Right atrium auricular region (tissue), 2 donors: ENCODE data around the gene FAM24B. TPM values are rescaled to one million over a fixed set of nuclear protein-coding genes. Genes with fewer than 3 reads are reported as not detected.

Experiments
- DNase-seq: peaks from one replicate; pipeline ENCODE4 v3.0.0-alpha.2; 2019; ENCODE audit warnings: low spot score
- H3K27ac ChIP-seq, 2 donors: fragments of 200-600 bp; sonication (generic); 1 replicate in 1 of 2; 2 replicates in 1 of 2; pipeline ENCODE4 v1.5.1; 2016 to 2019
- H3K27me3 ChIP-seq, 2 donors: fragments of 200-600 bp; sonication (generic); one replicate each; pipeline versions ENCODE4 v1.5.1 to v1.6.0; 2017 to 2019
- H3K36me3 ChIP-seq: fragments of 200-600 bp; sonication (generic); one replicate; pipeline ENCODE4 v1.5.1; 2016
- H3K4me1 ChIP-seq, 2 donors: fragments of 200-600 bp; sonication (generic); one replicate each; pipeline versions ENCODE4 v1.5.1 to v1.6.0; 2017 to 2019
- H3K4me3 ChIP-seq, 2 donors: fragments of 200-600 bp; sonication (generic); 1 replicate in 1 of 2; 2 replicates in 1 of 2; pipeline ENCODE4 v1.5.1; 2017 to 2019; ENCODE audit warnings: mild to moderate bottlenecking in 1 of 2, moderate library complexity in 1 of 2
- H3K9me3 ChIP-seq, 2 donors: fragments of 200-600 bp; sonication (generic); one replicate each; pipeline ENCODE4 v1.5.1; 2019
- CTCF ChIP-seq, 2 donors: fragments of 200-600 bp; sonication (generic); IDR thresholded peaks; one replicate each; pipeline ENCODE4 v1.5.1; 2019; ENCODE audit warnings: antibody characterized with exemption in 2 of 2
- total RNA-seq, 2 donors: library from RNA; depleted of rRNA; stranded (reverse); fragments of >200 nt; gene quantifications; one replicate each; pipeline ENCODE4 v1.1.0, GENCODE V29; 2016

Gene FAM24B
- total RNA-seq, 2 donors from 2014 or later = 1.1 to 1.7 TPM

- no peak for DNase-seq
- Histone ChIP-seq H3K27me3 (no peaks in the 10 kb centered on the region), H3K4me1 (no peaks in the 10 kb centered on the region), H3K36me3 (no peaks in the 10 kb centered on the region), H3K27ac (no peak overlapping the region), H3K4me3 (no peak overlapping the region), H3K9me3 (peaks cover 0 to 24% of the 10 kb centered on the region in 2 donors)
- TF ChIP-seq CTCF (IDR thresholded peaks at IDR 0.05) = no peak
These were observed 39.9 kb downstream of the FAM24B start for GRCh38 chr10:122839505-122839904.

GRCh38 chr10:122838880-122839279, 40.5 kb downstream of the FAM24B start:
- H3K36me3 ChIP-seq = no peaks in the 10 kb centered on the region
- no peaks in the 10 kb centered on the region for H3K4me1 ChIP-seq
- no peak for DNase-seq
- no peak overlapping the region for H3K4me3 ChIP-seq
- no peak for TF ChIP-seq CTCF (IDR thresholded peaks at IDR 0.05)
- no peak overlapping the region for H3K27ac ChIP-seq
- peaks cover 0 to 24% of the 10 kb centered on the region in 2 donors for H3K9me3 ChIP-seq
- no peaks in the 10 kb centered on the region for H3K27me3 ChIP-seq

GRCh38 chr10:122835908-122836307, 43.5 kb downstream of the FAM24B start:
- no peaks in the 10 kb centered on the region for H3K4me1 ChIP-seq
- H3K27ac ChIP-seq = no peak overlapping the region
- H3K4me3 ChIP-seq = no peak overlapping the region
- no peak for DNase-seq
- TF ChIP-seq CTCF (IDR thresholded peaks at IDR 0.05) = no peak
- H3K36me3 ChIP-seq = no peaks in the 10 kb centered on the region
- H3K9me3 ChIP-seq = peaks cover 0 to 6% of the 10 kb centered on the region in 2 donors
- no peaks in the 10 kb centered on the region for H3K27me3 ChIP-seq

- no peaks in the 10 kb centered on the region for H3K36me3 ChIP-seq
- TF ChIP-seq CTCF (IDR thresholded peaks at IDR 0.05) = no peak
- H3K4me1 ChIP-seq = no peaks in the 10 kb centered on the region
- H3K4me3 ChIP-seq = no peak overlapping the region
- no peak overlapping the region for H3K27ac ChIP-seq
- DNase-seq = no peak
- H3K27me3 ChIP-seq = no peaks in the 10 kb centered on the region
- H3K9me3 ChIP-seq = peaks cover 0 to 2% of the 10 kb centered on the region in 2 donors
These were observed 48.4 kb downstream of the FAM24B start for GRCh38 chr10:122830965-122831353.

- no peak for DNase-seq
- Histone ChIP-seq H3K9me3 (no peaks in the 10 kb centered on the region), H3K27ac (no peak overlapping the region), H3K4me3 (no peak overlapping the region), H3K27me3 (no peaks in the 10 kb centered on the region), H3K4me1 (no peaks in the 10 kb centered on the region), H3K36me3 (no peaks in the 10 kb centered on the region)
- TF ChIP-seq CTCF (IDR thresholded peaks at IDR 0.05) = no peak
These were observed 49.0 kb downstream of the FAM24B start for GRCh38 chr10:122830273-122830964.

- H3K27me3 ChIP-seq = no peaks in the 10 kb centered on the region
- H3K9me3 ChIP-seq = no peaks in the 10 kb centered on the region
- no peak overlapping the region for H3K4me3 ChIP-seq
- H3K36me3 ChIP-seq = no peaks in the 10 kb centered on the region
- TF ChIP-seq CTCF (IDR thresholded peaks at IDR 0.05) = no peak
- no peak overlapping the region for H3K27ac ChIP-seq
- no peak for DNase-seq
- no peaks in the 10 kb centered on the region for H3K4me1 ChIP-seq
These were observed 49.9 kb downstream of the FAM24B start for GRCh38 chr10:122829454-122829853.
